Urothelium cell line (cell line): Measurements from ENCODE around the gene NPTX1.

Experiments used
- DNase-seq: peaks from one replicate; pipeline ENCODE4 v3.0.0; 2011; ENCODE audit warnings: low spot score, mixed read lengths
- FAIRE-seq: peaks from 2 replicates; lab custom pipeline; 2011; peaks lifted over from hg19 to GRCh38; lab: Jason Lieb, UNC

NPTX1 gene

DNA sequence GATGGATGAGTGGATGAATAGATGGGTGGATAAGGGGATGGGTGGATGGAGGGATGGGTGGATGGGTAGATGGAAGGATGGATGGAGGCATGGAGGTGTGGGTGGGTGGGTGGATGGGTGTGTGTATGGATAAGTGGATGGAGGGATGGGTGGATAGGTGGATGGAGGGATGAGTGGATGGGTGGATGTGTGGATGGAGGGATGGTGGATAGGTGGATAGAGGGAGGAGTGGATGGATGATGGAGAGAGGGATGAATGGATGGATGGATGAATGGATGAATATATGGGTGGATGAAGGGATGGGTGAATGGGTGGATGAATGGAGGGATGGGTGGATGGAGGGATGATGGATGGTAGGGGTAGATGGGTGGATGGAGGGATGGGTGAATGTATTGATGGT, 27.5 kb upstream of the NPTX1 start:
- DNase-seq (no peak), FAIRE-seq (no peak)

DNA sequence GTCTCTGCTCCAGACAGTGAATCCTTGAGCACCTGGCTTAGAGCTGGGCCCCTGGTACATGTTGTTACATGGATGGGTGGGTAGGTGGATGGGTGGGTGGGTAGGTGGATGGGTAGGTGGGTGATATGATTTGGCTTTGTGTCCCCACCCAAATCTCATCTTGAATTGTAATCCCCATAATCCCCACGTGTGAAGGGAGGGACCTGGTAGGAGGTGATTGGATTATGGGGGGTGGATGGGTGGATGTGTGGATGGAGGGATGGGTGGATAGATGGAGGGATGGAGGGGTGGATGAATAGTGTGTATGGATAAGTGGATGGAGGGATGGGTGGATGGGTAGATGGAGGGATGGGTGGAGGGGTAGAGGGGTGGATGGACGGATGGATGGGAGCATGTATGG, 26.6 kb upstream of the NPTX1 start:
- FAIRE-seq (peak; percentile 98), DNase-seq (no peak)

DNA sequence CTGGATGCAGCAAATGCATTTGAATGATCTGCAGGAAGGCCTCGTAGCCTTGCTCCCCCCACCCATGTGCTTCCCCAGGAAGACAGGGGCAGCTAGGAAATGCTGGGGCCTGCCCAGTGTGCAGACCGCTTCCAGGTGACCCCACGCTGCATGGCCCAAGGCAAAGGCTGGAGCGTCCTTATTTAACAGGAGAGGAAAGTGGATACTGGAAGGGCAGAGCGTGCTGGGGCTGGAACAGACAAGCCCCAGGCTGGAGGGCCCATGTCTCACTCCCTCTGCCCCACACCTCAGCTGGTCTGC, 26.1 kb upstream of the NPTX1 start:
- no peak for DNase-seq
- no peak for FAIRE-seq

DNA sequence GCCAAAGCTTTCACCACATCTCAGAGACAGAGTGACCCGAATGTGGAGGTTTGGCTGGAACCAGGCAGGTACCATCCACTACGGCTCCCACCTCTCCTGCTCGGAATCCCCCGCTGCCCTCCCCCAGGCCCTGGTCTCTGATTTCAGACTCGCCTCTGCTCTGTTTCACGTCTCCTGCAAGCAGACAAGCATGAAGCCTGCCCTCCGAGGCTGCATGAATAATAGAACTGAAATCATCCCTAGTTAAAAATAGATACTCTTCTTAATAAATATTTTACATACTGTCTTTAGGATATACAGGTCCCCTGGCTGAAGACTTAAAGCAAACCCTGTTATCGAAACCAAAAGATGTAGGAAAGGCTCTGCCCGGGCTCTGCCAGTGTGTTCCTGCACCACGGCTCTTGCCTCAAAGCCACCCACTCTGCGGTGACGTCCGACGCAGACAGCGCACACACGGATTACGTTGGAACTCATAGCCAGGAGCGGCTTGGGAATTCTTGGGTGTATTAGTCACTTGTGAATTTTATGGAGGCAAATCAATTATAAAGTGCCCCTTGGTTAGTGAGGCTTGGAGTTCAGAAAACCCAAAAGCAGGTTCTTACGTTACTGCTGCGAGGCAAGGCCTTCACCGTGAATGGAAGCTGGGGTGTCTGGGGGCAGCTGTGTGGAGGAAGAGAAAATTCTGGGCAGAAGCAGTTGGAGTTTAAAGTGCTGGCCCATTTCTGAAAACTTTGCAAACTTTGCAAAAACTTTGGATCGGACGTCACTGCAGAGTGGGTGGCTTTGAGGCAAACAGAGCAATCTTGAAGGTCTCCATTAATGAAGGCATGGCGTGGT, 25.6 kb upstream of the NPTX1 start:
- DNase-seq (peak; percentile 87), FAIRE-seq (peak; percentile 83)

DNA sequence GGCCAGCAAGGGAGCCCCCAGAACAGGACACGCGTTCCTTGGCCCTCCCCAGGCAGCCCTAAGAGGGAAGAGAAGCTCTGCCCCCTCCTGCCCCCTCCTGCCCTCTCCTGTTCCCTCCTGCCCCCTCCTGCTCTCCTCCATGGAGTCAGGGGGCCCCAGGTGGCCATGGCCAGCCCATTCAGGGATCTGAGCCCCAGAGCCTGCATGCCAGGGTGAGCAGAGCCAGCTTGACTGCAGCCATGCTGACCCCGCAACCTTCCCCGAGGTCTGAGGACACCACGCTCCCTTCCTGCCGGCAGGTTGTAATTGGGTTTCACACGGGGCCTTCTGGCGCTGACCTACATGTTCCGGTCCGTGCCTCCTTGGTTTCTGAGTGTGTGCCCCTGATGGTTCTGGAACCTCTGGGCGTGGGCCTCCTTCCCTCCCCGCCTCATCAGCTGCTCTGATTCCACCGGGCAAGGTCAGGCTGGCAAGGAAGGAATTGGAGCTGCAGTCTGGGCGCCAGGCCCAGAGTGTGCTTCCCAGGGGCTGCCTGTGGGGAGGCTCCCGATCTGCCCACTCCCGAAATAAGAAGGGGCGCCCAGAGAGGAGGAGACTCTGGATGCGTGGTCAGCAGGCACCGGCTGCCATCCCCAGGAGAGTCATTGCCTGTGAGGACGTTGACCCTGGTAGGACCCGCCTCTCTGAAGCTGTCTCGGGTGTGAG, 23.7 kb upstream of the NPTX1 start:
- no peak for DNase-seq
- FAIRE-seq = peak; percentile 9

DNA sequence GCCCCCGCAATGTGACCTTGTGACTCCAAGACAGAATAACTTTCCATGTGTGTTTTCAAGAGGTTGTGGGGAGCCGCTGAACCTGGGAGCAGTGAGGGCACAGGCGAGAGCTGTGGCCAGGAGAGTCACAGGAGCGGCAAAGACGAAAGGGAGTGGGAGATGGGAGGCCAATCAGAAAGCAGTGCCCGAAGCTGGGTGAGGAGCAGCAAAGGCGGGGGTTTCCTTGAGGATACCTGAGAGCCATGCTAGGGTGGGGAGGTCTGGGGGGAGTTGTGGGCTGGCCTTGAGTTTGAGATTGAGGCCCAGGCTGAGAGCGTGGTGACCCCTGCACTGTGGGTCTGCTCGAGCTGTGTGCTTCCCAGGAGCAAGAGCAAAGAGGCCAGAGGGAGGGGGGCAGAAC, 23.2 kb upstream of the NPTX1 start:
- DNase-seq = no peak
- FAIRE-seq = no peak

DNA sequence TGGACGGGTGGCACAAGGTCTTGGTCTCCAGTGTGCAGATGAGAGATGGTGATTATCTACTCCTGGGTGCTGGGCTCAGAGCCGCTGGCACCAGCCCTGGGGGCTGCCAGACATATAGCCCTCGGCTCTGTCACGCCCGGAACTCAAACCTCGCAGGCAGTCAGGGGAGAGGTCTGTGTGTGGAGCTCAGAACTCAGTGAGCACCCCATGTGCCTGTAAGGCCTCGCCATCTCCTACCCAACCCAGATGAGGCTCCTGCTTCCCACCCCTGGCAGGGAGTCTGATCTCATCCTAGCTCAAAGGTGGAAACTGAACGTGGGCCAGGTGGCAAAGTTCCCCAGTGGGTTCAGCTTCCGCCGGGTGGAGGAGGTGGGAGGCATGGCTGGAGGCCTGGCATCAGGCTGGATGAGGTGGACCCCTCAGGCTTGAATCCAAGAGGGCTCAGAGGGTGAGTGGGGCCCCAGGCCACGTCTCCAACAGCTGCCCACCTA, 22.6 kb upstream of the NPTX1 start:
- DNase-seq (no peak), FAIRE-seq (peak; percentile 69)

DNA sequence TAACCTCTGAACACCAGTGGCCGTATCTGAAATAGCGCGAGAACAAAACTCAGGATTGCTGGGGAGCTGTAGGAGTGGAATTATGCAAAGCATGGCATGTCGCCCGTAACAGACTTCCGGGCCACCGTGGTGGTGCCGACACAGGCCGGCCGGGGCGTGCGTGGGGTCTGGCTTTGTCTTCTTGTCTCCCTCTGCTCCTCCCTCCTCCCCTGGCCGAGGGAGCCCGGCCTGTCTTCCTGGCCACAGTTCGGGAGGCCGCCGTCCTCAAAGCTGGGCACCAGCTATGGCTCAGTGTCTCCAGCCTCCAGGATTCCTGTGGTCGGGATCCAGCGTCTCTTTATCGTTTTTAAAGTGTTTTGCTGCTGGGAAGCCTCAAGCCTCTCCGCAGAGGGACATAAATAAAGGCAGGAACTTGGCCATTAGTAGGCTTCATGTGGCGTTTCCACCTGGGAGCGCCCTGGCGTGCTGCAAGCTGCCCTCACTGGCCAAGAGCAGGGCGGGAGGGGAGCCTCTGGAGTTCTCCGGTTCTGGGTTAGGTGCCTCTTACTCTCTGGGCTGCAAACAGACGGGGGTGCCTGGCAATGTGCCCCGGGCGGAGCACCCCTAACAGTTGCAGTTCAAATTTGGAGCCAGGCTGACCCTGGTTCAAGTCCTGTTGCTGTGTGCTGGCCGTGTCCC, 22.0 kb upstream of the NPTX1 start:
- FAIRE-seq (no peak), DNase-seq (peak; percentile 74)

DNA sequence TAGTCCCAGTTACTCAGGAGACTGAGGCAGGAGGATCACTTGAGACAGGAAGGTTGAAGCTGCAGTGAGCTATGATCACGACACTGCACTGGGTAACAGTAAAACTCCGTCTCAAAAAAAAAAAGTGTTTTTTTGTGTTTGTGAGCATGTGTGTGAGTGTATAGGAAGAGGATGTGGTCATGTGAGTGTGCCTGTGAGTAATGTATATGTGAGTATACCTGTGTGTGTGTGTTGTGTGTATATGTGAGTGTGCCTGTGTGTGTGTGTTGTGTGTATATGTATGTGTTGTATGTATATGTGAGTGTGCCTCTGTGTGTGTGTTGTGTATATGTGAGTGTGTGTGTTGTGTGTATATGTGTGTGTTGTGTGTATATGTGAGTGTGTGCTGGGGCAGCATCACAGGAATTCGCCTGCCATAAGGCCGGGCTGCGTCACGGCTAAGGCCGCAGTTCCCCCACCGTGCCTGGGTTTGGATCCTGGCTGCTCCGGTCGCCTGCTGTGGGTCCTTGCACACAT, 21.4 kb upstream of the NPTX1 start:
- DNase-seq (no peak), FAIRE-seq (peak; percentile 100)

DNA sequence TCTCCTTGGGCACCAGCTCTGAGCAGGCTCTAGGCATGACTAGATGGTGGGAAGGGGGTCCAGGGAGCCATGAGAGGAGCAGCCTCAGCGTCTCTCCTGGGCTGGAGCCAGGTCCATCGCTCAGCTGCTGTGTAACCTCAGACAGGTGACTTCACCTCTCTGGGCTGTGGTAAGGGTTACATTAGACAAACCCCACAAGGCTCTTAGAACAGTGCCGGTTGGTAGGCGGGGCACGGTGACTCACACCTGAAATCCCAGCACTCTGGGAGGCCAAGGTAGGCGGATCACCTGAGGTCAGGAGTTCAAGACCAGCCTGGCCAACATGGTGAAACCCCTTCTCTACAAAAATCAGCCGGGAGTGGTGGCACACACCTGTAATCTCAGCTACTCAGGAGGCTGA, 18.1 kb upstream of the NPTX1 start:
- DNase-seq (no peak), FAIRE-seq (no peak)

DNA sequence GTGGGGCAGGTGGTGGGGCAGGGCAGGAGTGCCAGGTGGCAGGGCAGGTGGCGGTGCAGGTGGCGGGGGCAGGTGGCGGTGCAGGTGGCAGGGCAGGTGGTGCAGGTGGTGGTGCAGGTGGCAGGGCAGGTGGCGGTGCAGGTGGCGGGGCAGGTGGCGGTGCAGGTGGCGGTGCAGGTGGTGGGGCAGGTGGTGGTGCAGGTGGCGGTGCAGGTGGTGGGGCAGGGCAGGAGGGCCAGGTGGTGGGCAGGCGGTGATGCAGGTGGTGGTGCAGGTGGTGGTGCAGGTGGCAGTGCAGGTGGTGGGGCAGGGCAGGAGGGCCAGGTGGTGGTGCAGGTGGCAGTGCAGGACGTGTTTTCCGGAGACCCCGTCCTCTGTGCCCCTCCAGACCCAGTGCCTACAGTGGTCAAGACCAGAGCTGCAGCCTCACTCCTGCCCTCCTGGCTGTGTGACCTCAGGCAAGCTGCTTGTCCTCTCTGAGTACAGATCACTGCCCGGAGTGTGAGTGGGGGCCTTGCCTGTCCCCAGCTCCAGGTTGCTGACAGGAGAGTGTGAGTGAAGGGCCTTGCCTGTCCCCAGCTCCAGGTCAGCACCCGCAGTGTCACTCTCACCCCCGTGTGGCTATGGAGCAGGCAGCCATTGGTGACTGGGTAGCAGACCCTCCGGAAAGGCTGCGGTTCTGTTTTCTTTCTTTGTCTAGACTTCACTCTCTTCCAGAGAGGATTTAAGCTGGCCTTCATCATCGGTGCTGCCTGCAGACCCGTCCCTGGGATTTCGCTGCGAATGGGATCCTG, 16.1 kb upstream of the NPTX1 start:
- DNase-seq = no peak

DNA sequence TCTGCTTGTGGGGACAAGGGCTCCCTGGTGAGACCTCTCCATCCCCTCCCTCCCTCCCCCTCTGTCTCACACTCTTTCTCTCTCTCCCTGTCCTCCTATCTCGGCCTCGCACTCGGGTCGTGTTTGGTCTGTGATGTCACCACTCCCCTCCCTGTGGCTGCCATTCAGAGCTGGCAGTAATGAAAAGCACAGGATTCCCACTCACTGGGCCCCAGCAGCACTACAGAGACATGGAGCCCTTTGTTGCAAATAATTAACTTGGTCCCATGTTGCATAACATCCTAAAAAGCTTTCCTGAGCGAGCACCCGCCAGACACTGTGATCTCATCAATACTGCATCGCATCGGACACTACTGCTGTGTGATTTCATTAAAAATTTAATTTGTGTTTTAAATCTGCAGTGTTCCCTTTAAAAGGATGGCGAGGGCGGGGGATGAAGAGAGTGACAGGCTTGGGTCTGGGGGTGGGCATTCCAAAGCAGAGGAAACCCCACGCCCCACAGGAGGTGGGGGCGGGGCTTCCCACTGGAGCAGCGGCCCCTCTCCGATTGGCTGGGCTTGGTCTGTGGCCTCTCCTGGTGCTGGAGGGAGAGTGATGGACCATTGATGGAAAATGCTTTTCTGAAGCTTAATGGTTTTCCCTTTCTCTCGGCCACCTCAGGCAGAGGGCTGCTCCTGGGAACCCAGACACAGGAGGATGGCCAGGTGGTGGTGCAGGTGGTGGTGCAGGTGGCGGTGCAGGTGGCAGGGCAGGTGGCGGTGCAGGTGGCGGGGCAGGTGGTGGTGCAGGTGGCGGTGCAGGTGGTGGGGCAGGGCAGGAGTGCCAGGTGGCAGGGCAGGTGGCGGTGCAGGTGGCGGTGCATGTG, 15.3 kb upstream of the NPTX1 start:
- DNase-seq (no peak), FAIRE-seq (no peak)

More for the DNA sequence above, 16.1 kb upstream of the NPTX1 start:
- FAIRE-seq = peak; percentile 98

DNA sequence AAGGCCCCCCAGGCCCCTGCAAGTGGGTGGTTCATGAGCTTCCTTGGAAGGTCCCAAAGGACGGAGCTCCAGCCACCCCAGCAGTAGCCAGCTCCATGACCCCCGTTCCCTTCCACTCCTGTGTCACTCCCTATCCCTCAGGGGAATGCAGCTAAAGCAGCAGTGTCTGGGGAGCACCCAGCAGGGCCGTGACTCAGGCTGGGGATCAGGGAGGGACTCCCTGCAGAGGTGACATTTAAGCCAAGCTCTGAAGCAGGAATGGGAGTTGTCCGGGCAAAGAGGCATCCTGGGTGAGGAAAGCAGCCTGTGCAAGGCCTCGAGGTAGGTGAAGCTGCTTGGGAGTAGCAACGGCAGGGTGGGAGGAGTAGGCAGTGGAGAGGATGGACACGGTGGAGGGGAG, 11.1 kb upstream of the NPTX1 start:
- FAIRE-seq (no peak), DNase-seq (no peak)

DNA sequence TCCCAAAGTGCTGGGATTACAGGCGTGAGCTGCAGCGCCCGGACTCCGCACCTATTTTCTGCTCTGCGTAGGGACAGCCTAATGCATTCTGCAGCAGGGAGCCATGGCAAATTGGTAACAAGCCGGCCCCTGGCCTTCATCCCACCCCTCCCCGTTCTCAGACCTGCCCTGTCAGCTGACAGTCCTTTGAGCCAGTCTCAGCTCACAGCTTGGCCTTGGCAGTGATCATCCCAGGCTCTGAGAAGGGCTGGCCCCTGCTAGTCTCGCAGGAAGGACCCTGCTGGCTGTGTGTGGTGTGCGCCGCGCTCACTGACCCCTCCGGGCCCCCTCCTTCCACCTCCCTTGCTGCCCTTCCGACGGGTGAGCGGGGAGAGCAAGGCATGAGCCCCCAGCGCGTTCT, 10.3 kb upstream of the NPTX1 start:
- FAIRE-seq = no peak
- DNase-seq = no peak

DNA sequence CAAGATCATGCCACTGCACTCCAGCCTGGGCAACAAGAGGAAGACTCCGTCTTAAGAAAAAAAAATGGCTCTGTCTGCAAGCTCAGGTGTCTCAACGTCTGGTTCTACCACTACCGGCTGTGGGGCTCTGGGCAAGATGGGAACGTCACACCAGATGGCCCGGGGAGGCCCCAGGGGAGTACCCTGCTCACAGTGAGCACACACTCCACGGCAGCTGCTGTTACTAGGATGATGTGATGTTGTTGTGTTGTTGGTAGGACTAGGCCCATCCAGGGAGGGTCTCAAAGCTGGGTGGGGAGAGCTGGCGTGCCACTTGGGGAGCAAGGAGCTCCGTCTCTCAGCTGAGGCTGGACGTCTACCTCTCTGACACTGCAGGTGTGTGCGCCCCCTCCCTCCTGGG, 9.4 kb upstream of the NPTX1 start:
- FAIRE-seq (no peak), DNase-seq (no peak)

DNA sequence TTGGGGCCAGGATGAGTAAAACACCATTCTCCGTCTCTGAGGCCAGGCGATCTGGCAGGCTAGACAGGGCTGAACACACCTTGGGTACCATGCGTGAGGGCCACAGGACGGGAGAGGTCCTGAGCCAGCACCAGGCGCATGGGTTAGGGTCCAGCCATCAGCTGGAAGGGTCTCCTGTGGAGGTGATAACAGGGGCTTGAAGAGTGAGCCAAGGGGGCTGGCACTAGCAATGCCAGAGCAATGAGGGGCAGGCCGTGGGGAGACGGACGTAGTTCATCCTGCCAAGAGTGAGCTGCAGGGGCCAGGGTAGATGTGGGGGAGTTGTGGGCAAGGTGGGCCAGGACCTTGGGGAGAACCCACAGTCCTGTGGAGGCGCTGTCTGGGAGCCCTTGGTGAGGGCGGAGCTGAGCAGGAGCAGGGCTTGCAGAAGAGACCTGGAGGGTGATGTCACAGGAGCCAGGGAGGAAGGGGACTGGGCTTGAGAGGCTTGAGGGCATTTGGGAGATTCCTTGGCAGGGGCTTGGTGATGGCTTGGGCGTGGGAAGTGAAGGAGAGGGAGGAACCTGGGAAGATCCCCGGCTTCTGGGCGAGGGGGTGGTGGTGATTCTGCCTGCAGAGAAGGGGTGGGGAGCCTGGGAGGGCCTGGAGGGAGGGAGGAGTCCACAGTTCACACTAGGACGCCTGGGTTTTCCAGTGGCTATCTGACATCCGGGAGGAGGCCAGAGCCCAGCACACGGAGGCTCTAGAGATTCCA, 6.3 kb upstream of the NPTX1 start:
- DNase-seq (no peak), FAIRE-seq (no peak)

DNA sequence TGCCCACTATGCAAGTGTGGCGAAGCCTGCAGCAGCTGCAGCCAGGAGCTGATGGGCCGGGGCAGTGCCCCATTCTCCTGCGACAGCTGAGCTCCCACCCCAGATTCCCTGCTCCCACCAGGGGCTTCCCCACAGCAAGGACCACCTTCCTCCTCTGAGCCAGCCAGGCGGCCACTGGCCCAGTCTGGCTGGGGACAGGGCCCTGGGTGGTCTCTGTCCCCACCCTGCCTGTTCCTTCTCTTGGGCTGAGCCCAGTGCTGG, 5.6 kb upstream of the NPTX1 start:
- no peak for FAIRE-seq
- no peak for DNase-seq

DNA sequence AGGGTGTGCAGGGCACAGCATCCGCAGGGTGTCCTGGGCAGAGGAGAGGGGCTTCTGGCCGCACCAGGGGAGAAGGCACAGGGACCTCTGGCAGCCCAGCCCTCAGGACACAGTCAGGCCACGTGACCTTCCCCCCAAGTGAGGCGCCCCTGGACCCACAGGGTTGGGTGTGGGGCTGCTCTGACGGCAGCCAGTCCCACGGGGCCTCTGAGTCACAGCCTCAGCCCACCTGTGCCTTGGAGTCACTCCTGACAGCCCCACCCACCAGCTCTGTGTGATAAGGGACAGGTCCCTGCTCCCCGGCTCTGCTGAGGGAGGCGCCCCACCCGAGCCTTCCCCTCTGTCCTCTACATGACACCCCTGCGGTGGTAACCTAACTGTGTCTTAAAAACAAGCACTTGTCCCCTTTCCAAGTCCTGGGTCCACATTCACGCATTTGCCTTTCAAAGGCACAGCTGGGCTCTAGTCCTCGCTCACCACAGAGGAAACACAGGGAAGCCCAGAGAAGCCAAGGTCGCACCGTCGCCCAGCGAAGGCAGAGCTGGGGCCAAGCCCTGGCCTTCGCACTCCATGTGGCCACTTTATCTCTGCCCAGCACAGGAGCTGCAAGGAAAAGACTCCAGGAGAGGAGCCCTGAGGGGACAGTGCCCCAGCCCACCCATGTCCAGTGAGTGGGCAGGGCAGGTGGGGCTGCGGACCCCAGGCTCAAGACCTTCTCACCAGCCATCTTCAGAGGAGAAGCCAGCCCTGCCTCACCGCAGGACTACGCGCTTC, 5.1 kb upstream of the NPTX1 start:
- no peak for FAIRE-seq
- DNase-seq = no peak

DNA sequence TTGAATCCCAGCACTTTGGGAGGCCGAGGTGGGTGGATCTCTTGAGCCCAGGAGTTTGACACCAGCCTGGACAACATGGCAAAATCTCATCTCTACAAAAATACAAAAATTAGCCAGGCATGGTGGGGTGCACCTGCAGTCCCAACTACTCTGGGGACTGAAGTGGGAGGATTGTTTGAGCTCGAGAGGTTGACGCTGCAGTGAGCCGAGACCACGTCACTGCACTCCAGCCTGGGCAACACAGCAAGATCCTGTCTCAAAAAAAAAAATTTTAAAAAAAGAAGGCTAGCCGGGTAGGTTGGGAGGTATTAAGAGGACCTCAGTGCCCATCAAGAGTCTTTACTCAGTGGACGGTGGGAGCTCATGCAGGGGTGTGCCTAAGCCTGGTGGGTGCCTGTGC, 3.8 kb upstream of the NPTX1 start:
- FAIRE-seq (no peak), DNase-seq (no peak)
